Neural progenitor cell (in vitro differentiated cells): ENCODE data around the gene AKR1C1. TPM values are rescaled to one million over a fixed set of nuclear protein-coding genes. Genes with fewer than 3 reads are reported as not detected.
"Not testable (repeated sequence)": the region's sequence is repeated elsewhere in the genome, so short reads cannot be mapped to it uniquely, and the experiment has no call there.

Experiments
- DNase-seq: peaks from one replicate; pipeline ENCODE4 v3.0.0-alpha.2; 2016; ENCODE audit warnings: low spot score
- H2AFZ ChIP-seq: fragments of 200-600 bp; sonication (generic); replicated peaks from 2 replicates; pipeline ENCODE4 v1.6.1; 2016; ENCODE audit warnings: antibody characterized with exemption
- H3F3A ChIP-seq: fragments of 200-600 bp; sonication (generic); 2 replicates; pipeline ENCODE4 v1.6.1; 2016; ENCODE audit warnings: antibody characterized with exemption, low read depth
- H3K27ac ChIP-seq: fragments of 200-600 bp; sonication (generic); 2 replicates; pipeline ENCODE4 v1.5.1; 2016; ENCODE audit warnings: mild to moderate bottlenecking
- H3K27me3 ChIP-seq: fragments of 200-600 bp; sonication (generic); 2 replicates; pipeline ENCODE4 v1.6.1; 2016; ENCODE audit warnings: mild to moderate bottlenecking, moderate library complexity
- H3K36me3 ChIP-seq: fragments of 200-600 bp; sonication (generic); 2 replicates; pipeline ENCODE4 v1.5.1; 2016
- H3K4me1 ChIP-seq: fragments of 200-600 bp; sonication (generic); 2 replicates; pipeline ENCODE4 v1.6.1; 2016; ENCODE audit warnings: mixed run types
- H3K4me2 ChIP-seq: fragments of 200-600 bp; sonication (generic); 2 replicates; pipeline ENCODE4 v1.6.1; 2016
- H3K4me3 ChIP-seq: fragments of 200-600 bp; sonication (generic); 2 replicates; pipeline ENCODE4 v1.5.1; 2016
- H3K79me2 ChIP-seq: fragments of 200-600 bp; sonication (generic); 2 replicates; pipeline ENCODE4 v1.6.1; 2016; ENCODE audit warnings: low read depth
- H3K9ac ChIP-seq: fragments of 200-600 bp; sonication (generic); 2 replicates; pipeline ENCODE4 v1.6.1; 2016
- H3K9me3 ChIP-seq: fragments of 200-600 bp; sonication (generic); 2 replicates; pipeline ENCODE4 v1.5.1; 2016; ENCODE audit warnings: low read depth
- H4K20me1 ChIP-seq: fragments of 200-600 bp; sonication (generic); 2 replicates; pipeline ENCODE4 v1.6.1; 2016; ENCODE audit warnings: low read depth
- H3K27ac Mint-ChIP-seq: 3 replicates; pipeline ENCODE4 v1.8.0; 2021; ENCODE audit warnings: mixed read lengths
- H3K27me3 Mint-ChIP-seq: 2 replicates; pipeline ENCODE4 v1.8.0; 2022; ENCODE audit warnings: low read depth, mild to moderate bottlenecking, inconsistent platforms, moderate library complexity, mixed read lengths; ENCODE audit not compliant: insufficient read depth
- H3K36me3 Mint-ChIP-seq: 3 replicates; pipeline ENCODE4 v1.8.0; 2021; ENCODE audit warnings: mixed read lengths
- H3K4me1 Mint-ChIP-seq: 3 replicates; pipeline ENCODE4 v1.8.0; 2021; ENCODE audit warnings: mixed read lengths
- H3K4me3 Mint-ChIP-seq: 3 replicates; pipeline ENCODE4 v1.8.0; 2021; ENCODE audit warnings: mild to moderate bottlenecking, moderate library complexity, mixed read lengths
- H3K9me3 Mint-ChIP-seq: 3 replicates; pipeline ENCODE4 v1.8.0; 2020; ENCODE audit warnings: mixed read lengths
- CTCF ChIP-seq: fragments of 200-600 bp; sonication (generic); IDR thresholded peaks from 2 replicates; pipeline ENCODE4 v1.5.1; 2017; ENCODE audit warnings: antibody characterized with exemption, mild to moderate bottlenecking
- EZH2 ChIP-seq: fragments of 200-600 bp; sonication (generic); IDR thresholded peaks from 2 replicates; pipeline ENCODE4 v1.6.1; 2017; ENCODE audit warnings: antibody characterized with exemption, mild to moderate bottlenecking, moderate library complexity
- EZH2phosphoT487 ChIP-seq: fragments of 200-600 bp; sonication (generic); IDR thresholded peaks from 2 replicates; pipeline ENCODE4 v1.6.1; 2017; ENCODE audit warnings: antibody characterized with exemption
- total RNA-seq: library from RNA; depleted of rRNA; stranded (reverse); fragments of >200 nt; gene quantifications from 2 replicates; pipeline ENCODE4 v1.2.3, GENCODE V29; 2015; ENCODE audit warnings: low replicate concordance

Gene AKR1C1
- total RNA-seq, 1 donor from 2014 or later: 2.9 TPM

DNA sequence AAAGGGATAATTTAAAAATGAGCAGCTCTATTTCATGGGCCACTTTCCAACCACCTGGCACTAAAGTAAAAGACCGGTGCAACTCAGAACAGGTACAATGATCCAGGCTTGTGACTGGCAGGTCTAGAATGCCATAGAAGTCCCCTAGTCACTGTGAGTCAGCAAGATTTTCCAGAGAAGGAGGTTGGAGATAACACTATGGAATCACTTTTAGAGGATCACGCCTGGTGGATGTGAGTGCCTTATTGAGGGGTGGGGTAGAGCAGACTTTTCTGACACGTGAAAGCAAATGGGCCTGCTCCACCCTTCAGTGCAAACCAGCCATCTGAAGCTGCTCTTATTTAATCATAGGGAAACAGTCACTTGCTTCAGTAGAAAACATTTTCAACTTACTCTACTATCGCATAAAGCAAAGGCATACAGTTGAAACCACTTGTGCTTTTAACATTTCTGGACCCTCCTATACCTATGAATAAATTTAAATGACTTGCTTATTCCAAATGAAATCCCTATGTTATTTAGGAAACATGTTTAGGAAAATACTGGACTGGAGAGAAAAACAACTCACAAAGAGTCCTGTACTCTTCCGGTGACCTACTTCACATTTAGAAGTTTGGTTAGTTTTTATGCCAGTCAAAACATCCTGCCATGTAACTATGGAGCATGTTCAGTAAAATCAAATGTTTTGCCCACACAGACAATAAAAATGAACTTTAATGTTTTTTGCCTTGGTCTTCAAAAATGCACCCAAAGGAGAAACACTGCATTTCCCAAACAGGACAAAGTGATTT, 21.5 kb upstream of the AKR1C1 start:
- no peaks in the 10 kb centered on the region for H3K9me3 Mint-ChIP-seq
- no peaks in the 10 kb centered on the region for H3K4me1 Mint-ChIP-seq
- Histone ChIP-seq H3K27me3 (no peaks in the 10 kb centered on the region), H3K36me3 (no peaks in the 10 kb centered on the region), H3K4me1 (no peaks in the 10 kb centered on the region), H3K4me3 (no peak overlapping the region), H3K9ac (no peak overlapping the region), H3K27ac (no peak overlapping the region), H3K79me2 (no peaks in the 10 kb centered on the region), H3K9me3 (no peaks in the 10 kb centered on the region), H3K4me2 (no peak overlapping the region), H2AFZ (no peak overlapping the region), H4K20me1 (no peaks in the 10 kb centered on the region), H3F3A (no peaks in the 10 kb centered on the region)
- no peak overlapping the region for H3K27ac Mint-ChIP-seq
- DNase-seq: no peak
- H3K27me3 Mint-ChIP-seq: no peaks in the 10 kb centered on the region
- no peak overlapping the region for H3K4me3 Mint-ChIP-seq
- TF ChIP-seq EZH2: no peak
- no peak for TF ChIP-seq EZH2phosphoT487
- TF ChIP-seq CTCF: no peak
- H3K36me3 Mint-ChIP-seq: no peaks in the 10 kb centered on the region

- not testable (repeated sequence) for H3K4me1 Mint-ChIP-seq, H3K4me1 ChIP-seq, H3K79me2 ChIP-seq, H3K27ac Mint-ChIP-seq, H3K27me3 ChIP-seq, H2AFZ ChIP-seq, H4K20me1 ChIP-seq, H3F3A ChIP-seq, H3K9me3 Mint-ChIP-seq, DNase-seq, H3K4me3 ChIP-seq, H3K36me3 Mint-ChIP-seq, H3K27ac ChIP-seq, H3K9me3 ChIP-seq, H3K9ac ChIP-seq, H3K36me3 ChIP-seq, H3K4me3 Mint-ChIP-seq, H3K27me3 Mint-ChIP-seq, H3K4me2 ChIP-seq
Observed at GRCh38 chr10:4942931-4943330, 20.3 kb upstream of the AKR1C1 start.

- not testable (repeated sequence) for H3F3A ChIP-seq, H3K9me3 ChIP-seq, DNase-seq, H3K27me3 ChIP-seq, H3K9me3 Mint-ChIP-seq, H3K27ac ChIP-seq, H3K27ac Mint-ChIP-seq, H3K36me3 Mint-ChIP-seq, H3K27me3 Mint-ChIP-seq, H3K79me2 ChIP-seq, H3K4me1 Mint-ChIP-seq, H3K4me3 ChIP-seq, H3K4me2 ChIP-seq, H2AFZ ChIP-seq, H3K4me3 Mint-ChIP-seq, H4K20me1 ChIP-seq, H3K4me1 ChIP-seq, H3K9ac ChIP-seq, H3K36me3 ChIP-seq
Observed at GRCh38 chr10:4943416-4943815, 19.8 kb upstream of the AKR1C1 start.

GRCh38 chr10:4943821-4944220, 19.4 kb upstream of the AKR1C1 start:
- Histone ChIP-seq H2AFZ (no peak overlapping the region), H3K79me2 (no peaks in the 10 kb centered on the region), H4K20me1 (no peaks in the 10 kb centered on the region), H3K27ac (no peak overlapping the region), H3K27me3 (no peaks in the 10 kb centered on the region), H3K9ac (no peak overlapping the region), H3K4me2 (no peak overlapping the region), H3K4me3 (no peak overlapping the region), H3K36me3 (no peaks in the 10 kb centered on the region), H3F3A (no peaks in the 10 kb centered on the region), H3K9me3 (no peaks in the 10 kb centered on the region), H3K4me1 (no peaks in the 10 kb centered on the region)
- no peaks in the 10 kb centered on the region for H3K36me3 Mint-ChIP-seq
- no peak for TF ChIP-seq EZH2phosphoT487
- TF ChIP-seq CTCF: no peak
- DNase-seq: no peak
- no peaks in the 10 kb centered on the region for H3K27me3 Mint-ChIP-seq
- H3K4me1 Mint-ChIP-seq: no peaks in the 10 kb centered on the region
- no peaks in the 10 kb centered on the region for H3K9me3 Mint-ChIP-seq
- no peak overlapping the region for H3K27ac Mint-ChIP-seq
- H3K4me3 Mint-ChIP-seq: no peak overlapping the region
